ENCODE measurements around the gene OIP5.
"Not testable (repeated sequence)": the region's sequence is repeated elsewhere in the genome, so short reads cannot be mapped to it uniquely, and the experiment has no call there.

OIP5 gene

DNA sequence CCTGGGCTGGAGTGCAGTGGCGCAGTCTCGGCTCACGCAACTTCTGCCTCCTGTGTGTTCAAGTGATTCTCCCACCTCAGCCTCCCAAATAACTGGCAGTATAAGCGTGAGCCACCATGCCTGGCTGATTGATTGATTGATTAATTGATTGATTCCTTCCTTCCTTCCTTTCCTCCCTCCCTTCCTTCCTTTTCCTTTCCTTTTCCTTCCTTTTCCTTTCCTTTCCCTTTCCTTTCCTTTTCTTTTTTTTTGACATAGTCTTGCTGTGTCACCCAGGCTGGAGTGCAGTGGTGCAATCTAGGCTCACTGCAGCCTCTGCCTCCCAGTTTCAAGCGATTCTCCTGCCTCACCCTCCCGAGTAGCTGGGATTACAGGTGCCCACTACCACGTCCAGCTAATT lies 71.5 kb downstream of the OIP5 start:
- not testable (repeated sequence) for DNase-seq (ENCODE audit: low spot score)

- DNase-seq (ENCODE audit: low spot score): no peak
These were observed 72.7 kb downstream of the OIP5 start for GRCh38 chr15:41259546-41260189.

Measured in SK-N-DZ (cell line).